SKM-1 (cell line): Measurements from ENCODE around the gene TMEM38A.
"Not testable (repeated sequence)": the region's sequence is repeated elsewhere in the genome, so short reads cannot be mapped to it uniquely, and the experiment has no call there.

Experiments
- DNase-seq: peaks from one replicate; lab custom pipeline; 2025; ENCODE audit not compliant: unreplicated experiment; lab: John Stamatoyannopoulos, UW

The TMEM38A gene

GRCh38 chr19:16673839-16674238, 12.9 kb downstream of the TMEM38A start:
- DNase-seq: not testable (repeated sequence)

- DNase-seq: no peak
Observed at GRCh38 chr19:16676101-16676798, 15.3 kb downstream of the TMEM38A start.

- DNase-seq: no peak
Observed at GRCh38 chr19:16677055-16677454, 16.1 kb downstream of the TMEM38A start.

DNA sequence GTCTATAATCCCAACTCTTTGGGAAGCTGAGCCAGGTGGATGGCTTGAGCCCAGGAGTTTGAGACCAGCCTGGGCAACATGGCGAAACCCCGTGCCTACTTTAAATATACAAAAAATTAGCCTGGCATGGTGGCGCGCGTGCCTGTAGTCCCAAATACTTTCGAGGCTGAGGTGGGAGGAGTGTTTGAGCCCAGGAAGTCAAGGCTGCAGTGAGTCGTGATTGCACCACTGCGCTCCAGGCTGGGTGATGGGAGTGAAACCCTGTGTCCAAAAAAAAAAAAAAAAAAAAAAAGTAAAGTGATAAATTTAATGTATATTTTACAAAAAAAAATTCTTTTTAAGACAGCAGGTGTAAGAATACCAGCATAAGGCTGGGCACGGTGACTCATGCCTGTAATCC, 17.6 kb downstream of the TMEM38A start:
- no peak for DNase-seq

- DNase-seq: no peak
Observed at GRCh38 chr19:16679811-16680210, 18.9 kb downstream of the TMEM38A start.

DNA sequence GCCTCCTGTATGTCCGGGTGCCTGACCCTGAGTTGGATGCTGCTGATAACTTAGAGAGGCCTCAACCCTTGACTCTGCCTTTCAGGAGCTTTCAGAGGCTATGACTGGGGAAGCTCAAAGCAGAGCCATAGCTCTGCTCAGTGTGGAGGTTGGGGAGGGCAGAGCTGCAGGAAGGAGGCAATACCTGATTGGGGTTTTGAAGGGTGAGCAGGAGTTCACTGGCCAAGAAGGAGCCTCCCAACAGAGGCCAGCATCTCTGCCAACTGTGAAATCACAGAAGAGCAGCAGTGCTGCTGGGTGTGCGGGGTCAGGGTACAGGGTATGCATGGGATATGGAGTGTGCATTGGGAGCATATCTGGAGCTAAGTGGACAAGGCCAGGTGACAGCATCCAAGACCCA, 21.6 kb downstream of the TMEM38A start:
- DNase-seq: no peak

GRCh38 chr19:16684216-16684615, 23.3 kb downstream of the TMEM38A start:
- DNase-seq: no peak

GRCh38 chr19:16688084-16688483, 27.1 kb downstream of the TMEM38A start:
- no peak for DNase-seq

GRCh38 chr19:16698914-16699313, 38.0 kb downstream of the TMEM38A start:
- no peak for DNase-seq

DNA sequence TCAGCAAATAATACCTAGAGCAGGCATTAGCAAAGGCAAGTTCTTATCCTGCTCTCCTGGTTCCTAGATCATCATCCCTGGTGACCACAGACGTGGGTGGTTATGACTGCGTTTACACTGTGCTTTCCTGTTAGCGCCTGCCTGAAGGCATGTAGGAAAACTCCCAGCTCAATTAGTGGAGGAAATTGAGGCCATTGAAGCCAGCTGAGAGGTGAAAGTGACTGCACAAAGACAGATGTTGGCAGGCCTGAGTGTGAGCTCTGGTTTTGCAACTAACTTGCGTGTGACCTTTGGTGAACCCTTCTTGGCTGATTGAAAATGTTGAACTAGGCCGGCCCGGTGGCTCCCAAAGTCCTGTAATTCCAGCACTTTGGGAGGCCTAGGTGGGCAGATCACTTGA, 41.2 kb downstream of the TMEM38A start:
- DNase-seq: no peak

DNA sequence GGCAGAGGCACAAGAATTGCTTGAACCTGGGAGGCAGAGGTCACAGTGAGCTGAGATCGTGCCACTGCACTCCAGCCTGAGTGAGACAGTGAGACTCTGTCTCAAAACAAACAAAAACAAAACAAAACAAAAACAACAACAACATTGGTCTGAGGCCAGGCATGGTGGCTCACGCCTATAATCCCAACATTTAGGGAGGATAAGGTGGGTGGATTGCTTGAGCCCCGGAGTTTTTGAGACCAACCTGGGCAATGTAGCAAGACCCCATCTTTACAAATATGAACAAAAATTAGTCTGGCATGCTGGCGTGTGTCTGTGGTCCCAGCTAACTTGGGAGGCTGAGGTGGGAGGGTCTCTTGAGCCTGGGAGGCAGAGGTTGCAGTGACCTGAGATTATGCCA, 42.7 kb downstream of the TMEM38A start:
- DNase-seq: no peak

DNA sequence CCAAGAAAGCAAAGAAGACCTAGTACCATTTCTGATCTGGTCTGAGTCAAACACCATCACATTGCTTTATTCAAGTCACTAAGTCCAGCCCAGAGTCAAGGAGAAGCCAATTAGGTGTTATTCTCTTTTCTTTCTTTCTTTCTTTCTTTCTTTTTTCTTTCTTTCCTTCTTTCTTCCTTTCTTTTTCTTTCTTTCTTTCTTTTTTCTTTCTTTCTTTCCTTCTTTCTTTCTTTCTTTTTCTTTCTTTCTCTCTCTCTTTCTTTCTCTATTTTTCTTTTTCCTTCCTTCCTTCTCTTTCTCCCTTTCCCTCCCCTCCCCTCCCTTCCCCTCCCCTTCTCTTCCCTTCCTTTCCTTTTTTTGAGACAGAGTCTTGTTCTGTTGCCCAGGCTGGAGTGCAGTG, 49.9 kb downstream of the TMEM38A start:
- not testable (repeated sequence) for DNase-seq

DNA sequence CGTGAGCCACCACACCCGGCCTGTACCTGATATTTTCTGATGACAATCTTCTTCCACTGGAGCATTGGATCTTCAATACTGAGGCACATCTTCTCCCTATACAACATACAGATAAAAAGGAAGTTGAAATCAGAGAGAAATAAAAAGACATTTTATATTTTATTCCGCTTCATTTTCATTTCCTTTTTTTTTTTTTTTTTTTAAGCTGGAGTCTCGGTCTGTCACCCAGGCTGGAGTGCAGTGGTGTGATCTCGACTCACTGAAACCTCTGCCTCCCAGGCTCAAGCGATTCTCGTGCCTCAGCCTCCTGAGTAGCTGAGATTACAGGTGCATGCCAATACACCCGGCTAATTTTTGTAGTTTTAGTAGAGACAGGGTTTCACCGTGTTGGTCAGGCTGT, 51.4 kb downstream of the TMEM38A start:
- not testable (repeated sequence) for DNase-seq

GRCh38 chr19:16714702-16715287, 53.9 kb downstream of the TMEM38A start:
- DNase-seq: peak; percentile 44

- DNase-seq: no peak
Observed at GRCh38 chr19:16715611-16716010, 54.7 kb downstream of the TMEM38A start.

DNA sequence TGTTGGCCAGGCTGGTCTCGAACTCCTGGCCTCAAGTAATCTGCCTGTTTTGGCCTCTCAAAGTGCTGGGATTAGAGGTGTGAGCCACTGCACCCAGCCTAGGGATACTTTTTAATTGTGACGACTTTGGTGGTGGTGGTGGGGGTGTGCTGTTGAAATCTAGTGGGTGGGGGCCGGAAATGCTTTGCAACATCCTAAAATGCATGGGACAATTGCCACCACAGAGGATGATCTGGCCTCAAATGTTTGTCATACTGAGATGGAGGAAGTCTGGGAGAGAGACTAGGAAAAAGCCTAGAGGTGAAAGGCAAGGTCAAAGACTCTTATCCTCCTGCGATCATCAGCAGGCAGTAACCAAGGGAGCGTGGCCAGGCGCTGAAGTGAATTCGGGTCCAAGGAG, 60.1 kb downstream of the TMEM38A start:
- DNase-seq: no peak

- no peak for DNase-seq
Observed at GRCh38 chr19:16722591-16722990, 61.7 kb downstream of the TMEM38A start.

- DNase-seq: no peak
Observed at GRCh38 chr19:16726916-16727315, 66.0 kb downstream of the TMEM38A start.

DNA sequence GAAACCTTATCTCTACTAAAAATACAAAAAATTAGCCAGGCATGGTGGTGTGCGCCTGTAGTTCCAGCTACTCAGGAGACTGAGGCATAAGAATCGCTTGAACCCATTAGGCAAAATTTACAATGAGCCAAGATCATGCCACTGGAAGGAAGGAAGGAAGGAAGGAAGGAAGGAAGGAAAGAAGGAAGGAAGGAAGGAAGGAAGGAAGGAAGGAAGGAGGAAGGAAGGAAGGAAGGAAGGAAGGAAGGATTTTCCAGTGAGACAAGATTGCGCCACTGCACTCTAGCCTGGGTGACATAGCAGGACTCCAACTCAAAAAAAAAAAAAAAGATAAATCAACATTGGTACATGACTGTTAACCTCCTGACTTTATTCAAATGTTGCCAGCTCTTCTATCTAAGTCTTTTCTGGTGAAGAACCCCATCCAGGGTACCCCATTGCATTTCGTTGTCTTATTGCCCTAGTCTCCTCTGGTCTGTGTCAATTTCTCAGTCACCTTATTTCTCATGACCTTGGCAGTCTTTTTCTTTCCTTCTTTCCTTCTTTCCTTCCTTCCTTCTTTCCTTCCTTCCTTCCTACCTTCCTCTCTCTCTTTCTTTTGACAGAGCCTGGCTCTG, 74.8 kb downstream of the TMEM38A start:
- DNase-seq: not testable (repeated sequence)

DNA sequence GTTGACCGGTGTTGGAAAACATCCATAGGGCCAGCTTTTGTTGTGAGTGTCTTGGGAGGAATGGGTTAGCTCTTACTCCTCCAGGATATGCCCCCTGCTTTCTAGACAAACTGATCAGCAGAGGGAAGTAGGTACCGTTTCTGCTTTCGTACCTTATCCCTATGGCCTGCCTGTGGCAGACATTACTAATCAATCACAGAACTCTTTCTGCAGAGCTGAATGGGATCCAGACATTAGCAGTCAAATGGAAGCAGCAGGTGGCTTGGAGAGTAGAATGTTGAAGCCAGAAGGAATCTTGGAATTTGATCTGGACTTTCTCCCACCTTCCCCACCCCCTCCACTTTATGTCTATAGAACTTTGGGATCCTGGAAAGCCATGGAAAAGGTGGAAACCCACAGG, 75.8 kb downstream of the TMEM38A start:
- DNase-seq: no peak

DNA sequence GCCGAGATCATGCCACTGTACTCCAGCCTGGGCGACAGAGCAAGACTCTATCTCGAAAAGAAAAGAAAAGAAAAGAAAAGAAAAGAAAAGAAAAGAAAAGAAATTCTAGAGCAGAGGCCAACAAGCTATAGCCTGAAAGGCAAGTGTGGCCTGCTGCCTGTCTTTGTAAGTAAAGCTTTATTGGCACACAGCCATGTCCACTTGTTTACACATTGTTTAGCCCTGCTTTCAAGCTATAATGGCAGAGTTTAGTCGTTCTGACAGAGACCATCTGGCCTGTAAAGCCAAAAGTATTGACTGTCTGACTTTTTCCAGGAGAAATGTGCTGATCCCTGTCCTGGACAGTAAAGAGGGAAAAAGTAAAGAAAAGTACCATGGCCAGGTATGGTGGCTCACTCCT, 77.0 kb downstream of the TMEM38A start:
- no peak for DNase-seq

GRCh38 chr19:16739546-16739945, 78.6 kb downstream of the TMEM38A start:
- no peak for DNase-seq
